CD4-positive, alpha-beta T cell treated with Interleukin-21 for 1 hour (primary cell): ENCODE results near the gene PCDHA8.
"Not testable (repeated sequence)": the region's sequence is repeated elsewhere in the genome, so short reads cannot be mapped to it uniquely, and the experiment has no call there.

Experiments used
- DNase-seq: peaks from one replicate; pipeline ENCODE4 v3.0.0-alpha.2; 2020

The PCDHA8 gene, protein sequence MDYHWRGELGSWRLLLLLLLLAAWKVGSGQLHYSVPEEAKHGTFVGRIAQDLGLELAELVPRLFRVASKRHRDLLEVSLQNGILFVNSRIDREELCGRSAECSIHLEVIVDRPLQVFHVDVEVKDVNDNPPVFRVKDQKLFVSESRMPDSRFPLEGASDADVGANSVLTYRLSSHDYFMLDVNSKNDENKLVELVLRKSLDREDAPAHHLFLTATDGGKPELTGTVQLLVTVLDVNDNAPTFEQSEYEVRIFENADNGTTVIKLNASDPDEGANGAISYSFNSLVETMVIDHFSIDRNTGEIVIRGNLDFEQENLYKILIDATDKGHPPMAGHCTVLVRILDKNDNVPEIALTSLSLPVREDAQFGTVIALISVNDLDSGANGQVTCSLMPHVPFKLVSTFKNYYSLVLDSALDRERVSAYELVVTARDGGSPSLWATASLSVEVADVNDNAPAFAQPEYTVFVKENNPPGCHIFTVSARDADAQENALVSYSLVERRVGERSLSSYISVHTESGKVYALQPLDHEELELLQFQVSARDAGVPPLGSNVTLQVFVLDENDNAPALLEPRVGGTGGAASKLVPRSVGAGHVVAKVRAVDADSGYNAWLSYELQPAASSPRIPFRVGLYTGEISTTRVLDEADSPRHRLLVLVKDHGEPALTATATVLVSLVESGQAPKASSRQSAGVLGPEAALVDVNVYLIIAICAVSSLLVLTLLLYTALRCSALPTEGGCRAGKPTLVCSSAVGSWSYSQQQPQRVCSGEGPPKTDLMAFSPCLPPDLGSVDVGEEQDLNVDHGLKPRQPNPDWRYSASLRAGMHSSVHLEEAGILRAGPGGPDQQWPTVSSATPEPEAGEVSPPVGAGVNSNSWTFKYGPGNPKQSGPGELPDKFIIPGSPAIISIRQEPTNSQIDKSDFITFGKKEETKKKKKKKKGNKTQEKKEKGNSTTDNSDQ

DNA sequence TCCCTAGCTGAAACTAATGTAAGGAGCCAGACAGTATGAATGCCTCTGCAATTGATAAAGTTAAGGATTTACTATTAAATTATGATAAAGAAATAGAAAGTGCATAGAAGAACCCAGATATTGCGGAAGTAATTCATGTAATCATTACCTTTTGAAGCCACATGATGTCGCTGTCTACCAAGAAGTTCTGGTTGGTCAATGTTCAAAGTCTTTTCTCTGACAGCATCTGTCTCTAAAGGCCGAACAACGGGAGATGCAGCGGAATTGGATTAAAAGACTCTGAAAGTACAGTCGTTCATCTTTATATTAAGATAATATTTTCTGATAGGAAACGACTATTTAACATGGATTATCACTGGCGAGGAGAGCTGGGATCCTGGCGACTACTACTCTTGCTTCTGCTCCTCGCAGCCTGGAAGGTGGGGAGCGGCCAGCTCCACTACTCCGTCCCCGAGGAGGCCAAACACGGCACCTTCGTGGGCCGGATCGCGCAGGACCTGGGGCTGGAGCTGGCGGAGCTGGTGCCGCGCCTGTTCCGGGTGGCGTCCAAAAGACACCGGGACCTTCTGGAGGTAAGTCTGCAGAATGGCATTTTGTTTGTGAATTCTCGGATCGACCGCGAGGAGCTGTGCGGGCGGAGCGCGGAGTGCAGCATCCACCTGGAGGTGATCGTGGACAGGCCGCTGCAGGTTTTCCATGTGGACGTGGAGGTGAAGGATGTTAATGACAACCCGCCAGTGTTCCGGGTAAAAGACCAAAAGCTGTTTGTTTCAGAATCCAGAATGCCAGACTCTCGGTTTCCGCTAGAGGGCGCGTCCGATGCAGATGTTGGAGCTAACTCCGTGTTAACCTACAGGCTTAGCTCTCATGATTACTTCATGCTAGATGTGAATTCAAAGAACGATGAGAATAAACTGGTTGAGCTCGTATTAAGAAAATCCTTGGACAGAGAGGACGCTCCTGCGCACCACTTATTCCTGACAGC lies at the start of gene PCDHA8:
TSS of gene PCDHA8 (plus strand) at position 210 of the 985 bp plus-strand sequence. CDS start at position 345, 135 bp downstream.
- DNase-seq, result peak; percentile 7

DNA sequence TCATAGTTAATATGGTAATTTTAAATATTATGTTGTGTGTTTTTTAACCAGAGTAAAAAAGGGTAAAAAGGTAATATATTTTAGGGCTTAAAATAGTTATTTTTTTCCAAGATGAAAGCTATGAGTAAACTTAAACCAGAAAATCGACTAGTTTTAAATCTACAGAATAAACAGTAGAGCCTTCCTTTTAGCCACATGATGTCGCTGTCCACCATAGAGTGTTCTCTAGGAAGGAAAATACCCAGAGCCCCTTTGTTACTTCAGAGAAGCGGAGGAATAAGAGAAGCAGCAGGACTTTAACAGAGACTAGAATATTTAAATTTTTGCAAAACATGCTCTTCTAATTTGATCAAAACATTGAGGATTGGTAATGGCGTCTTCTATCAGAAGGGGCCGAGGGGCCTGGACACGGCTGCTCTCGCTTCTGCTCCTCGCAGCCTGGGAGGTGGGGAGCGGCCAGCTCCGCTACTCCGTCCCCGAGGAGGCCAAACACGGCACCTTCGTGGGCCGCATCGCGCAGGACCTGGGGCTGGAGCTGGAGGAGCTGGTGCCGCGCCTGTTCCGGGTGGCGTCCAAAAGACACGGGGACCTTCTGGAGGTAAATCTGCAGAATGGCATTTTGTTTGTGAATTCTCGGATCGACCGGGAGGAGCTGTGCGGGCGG lies 46.3 kb upstream of the PCDHA8 start, which contains the start of gene PCDHA2:
TSS of gene PCDHA2 (plus strand) at position 258 of the 664 bp plus-strand sequence.
- DNase-seq, result no peak

DNA sequence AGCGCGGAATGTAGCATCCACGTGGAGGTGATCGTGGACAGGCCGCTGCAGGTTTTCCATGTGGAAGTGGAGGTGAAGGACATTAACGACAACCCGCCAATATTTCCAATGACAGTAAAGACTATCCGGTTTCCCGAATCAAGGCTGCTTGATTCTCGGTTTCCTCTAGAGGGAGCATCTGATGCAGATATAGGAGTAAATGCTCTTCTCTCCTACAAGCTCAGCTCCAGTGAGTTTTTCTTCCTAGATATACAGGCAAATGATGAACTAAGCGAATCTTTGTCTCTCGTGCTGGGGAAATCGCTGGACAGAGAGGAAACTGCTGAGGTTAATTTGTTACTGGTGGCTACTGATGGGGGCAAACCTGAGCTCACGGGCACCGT lies 45.7 kb upstream of the PCDHA8 start:
- no peak for DNase-seq

DNA sequence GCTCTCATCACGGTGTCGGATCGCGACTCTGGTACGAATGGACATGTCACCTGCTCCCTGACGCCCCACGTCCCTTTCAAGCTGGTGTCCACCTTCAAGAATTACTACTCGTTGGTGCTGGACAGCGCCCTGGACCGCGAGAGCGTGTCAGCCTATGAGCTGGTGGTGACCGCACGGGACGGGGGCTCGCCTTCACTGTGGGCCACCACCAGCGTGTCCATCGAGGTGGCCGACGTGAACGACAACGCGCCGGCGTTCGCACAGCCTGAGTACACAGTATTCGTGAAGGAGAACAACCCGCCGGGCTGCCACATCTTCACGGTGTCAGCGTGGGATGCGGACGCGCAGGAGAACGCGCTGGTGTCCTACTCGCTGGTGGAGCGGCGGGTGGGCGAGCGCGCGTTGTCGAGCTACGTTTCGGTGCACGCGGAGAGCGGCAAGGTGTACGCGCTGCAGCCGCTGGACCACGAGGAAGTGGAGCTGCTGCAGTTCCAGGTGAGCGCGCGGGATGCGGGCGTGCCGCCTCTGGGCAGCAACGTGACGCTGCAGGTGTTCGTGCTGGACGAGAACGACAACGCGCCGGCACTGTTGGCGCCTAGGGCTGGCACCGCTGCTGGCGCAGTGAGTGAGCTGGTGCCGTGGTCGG lies 44.8 kb upstream of the PCDHA8 start:
- not testable (repeated sequence) for DNase-seq

DNA sequence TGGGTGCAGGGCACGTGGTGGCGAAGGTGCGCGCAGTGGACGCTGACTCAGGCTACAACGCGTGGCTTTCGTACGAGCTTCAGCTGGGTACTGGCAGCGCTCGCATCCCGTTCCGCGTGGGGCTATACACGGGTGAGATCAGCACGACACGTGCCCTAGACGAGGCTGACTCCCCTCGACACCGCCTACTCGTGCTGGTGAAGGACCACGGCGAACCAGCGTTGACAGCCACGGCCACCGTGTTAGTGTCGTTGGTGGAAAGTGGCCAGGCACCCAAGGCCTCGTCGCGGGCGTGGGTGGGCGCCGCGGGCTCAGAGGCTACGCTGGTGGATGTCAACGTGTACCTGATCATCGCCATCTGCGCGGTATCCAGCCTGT lies 44.3 kb upstream of the PCDHA8 start:
- DNase-seq, result no peak

DNA sequence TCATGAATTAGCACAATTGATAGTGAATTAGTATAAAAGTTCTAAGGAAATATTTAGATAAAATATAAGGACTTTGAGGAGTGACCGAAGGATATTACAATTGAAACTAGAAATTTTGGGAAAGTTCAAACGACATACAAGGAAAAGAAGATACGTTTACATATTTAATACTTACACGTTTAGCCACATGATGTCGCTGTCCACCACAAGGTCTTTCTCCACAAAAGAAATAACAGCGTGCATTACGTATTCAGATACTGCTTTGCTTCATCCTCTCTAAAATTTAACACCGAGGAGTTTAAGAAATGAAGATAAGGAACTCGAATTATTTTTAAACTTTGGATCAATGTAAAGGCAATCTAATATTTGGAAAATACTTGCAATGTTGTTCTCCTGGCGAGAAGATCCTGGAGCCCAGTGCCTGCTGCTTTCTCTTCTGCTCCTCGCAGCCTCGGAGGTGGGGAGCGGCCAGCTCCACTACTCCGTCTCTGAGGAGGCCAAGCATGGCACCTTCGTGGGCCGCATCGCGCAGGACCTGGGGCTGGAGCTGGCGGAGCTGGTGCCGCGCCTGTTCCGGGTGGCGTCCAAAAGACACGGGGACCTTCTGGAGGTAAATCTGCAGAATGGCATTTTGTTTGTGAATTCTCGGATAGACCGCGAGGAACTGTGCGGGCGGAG lies 40.0 kb upstream of the PCDHA8 start, which contains the start of gene PCDHA3:
TSS of gene PCDHA3 (plus strand) at position 242 of the 678 bp plus-strand sequence.
- no peak for DNase-seq

DNA sequence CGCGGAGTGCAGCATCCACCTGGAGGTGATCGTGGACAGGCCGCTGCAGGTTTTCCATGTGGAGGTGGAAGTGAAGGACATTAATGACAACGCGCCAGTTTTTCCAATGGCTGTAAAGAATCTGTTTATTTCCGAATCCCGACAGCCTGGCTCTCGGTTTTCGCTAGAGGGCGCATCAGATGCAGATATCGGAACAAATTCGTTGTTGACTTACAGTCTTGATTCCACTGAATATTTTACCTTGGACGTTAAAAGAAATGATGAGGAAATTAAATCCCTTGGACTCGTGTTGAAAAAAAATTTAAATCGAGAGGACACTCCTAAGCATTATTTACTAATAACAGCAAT lies 39.5 kb upstream of the PCDHA8 start:
- no peak for DNase-seq

DNA sequence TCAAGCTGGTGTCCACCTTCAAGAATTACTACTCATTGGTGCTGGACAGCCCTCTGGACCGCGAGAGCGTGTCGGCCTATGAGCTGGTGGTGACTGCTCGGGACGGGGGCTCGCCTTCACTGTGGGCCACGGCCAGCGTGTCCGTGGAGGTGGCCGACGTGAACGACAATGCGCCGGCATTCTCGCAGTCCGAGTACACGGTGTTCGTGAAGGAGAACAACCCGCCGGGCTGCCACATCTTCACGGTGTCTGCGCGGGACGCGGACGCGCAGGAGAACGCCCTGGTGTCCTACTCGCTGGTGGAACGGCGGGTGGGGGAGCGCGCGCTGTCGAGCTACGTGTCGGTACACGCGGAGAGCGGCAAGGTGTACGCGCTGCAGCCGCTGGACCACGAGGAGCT lies 38.6 kb upstream of the PCDHA8 start:
- not testable (repeated sequence) for DNase-seq

- no peak for DNase-seq
These were observed 38.2 kb upstream of the PCDHA8 start for GRCh38 chr5:140802781-140803271.

DNA sequence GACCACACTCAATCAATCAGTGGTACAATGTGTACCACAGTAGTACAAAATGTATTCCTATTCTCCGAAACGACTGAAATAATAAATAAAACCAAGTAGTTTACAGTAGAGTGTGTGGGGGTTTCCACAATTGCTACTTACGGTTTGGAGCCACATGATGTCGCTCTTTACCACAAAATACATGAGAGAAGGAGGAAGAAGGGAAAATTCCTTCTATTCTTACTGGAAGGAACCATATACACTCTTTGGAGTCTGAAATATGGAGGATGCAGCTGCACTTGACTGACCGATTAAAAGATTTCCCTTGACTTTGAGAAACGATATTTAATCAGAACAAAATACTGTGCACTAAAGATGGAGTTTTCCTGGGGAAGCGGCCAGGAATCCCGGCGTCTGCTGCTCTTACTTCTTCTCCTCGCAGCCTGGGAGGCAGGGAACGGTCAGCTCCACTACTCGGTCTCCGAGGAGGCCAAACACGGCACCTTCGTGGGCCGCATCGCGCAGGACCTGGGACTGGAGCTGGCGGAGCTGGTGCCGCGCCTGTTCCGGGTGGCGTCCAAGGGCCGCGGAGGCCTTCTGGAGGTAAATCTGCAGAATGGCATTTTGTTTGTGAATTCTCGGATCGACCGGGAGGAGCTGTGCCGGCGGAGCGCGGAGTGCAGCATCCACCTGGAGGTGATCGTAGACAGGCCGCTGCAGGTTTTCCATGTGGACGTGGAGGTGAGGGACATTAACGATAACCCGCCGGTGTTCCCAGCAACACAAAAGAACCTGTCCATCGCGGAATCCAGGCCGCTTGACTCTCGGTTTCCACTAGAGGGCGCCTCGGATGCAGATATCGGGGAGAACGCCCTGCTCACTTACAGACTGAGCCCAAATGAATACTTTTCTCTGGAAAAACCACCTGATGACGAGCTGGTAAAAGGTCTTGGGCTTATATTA lies 33.9 kb upstream of the PCDHA8 start, which contains the start of gene PCDHA4:
TSS of gene PCDHA4 (plus strand) at position 235 of the 942 bp plus-strand sequence.
- no peak for DNase-seq

DNA sequence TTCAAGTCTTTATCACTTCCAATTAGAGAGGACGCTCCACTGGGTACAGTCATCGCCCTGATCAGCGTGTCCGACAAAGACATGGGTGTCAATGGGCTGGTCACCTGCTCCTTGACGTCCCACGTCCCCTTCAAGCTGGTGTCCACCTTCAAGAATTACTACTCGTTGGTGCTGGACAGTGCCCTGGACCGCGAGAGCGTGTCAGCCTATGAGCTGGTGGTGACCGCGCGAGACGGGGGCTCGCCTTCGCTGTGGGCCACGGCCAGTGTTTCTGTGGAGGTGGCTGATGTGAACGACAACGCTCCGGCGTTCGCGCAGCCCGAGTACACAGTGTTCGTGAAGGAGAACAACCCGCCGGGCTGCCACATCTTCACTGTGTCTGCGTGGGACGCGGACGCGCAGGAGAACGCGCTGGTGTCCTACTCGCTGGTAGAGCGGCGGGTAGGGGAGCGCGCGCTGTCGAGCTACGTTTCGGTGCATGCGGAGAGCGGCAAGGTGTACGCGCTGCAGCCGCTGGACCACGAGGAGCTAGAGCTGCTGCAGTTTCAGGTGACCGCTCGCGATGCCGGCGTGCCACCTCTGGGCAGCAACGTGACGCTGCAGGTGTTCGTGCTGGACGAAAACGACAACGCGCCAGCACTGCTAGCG lies 32.6 kb upstream of the PCDHA8 start:
- not testable (repeated sequence) for DNase-seq

DNA sequence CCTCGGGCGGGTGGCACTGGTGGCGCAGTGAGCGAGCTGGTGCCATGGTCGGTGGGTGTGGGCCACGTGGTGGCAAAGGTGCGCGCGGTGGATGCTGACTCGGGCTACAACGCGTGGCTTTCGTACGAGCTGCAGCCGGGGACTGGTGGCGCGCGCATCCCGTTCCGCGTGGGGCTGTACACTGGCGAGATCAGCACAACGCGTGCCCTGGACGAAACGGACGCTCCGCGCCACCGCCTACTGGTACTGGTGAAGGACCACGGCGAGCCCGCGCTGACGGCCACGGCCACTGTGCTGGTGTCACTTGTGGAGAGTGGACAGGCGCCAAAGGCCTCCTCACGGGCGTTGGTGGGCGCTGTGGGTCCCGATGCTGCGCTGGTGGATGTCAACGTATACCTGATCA lies 32.1 kb upstream of the PCDHA8 start:
- DNase-seq, result no peak

GRCh38 chr5:140821375-140822280 lies 19.4 kb upstream of the PCDHA8 start, which contains the start of gene PCDHA5:
PCDHA5 (plus strand) TSS chr5:140821613.
- DNase-seq, result no peak

- DNase-seq, result no peak
These were observed 18.7 kb upstream of the PCDHA8 start for GRCh38 chr5:140822281-140822629.

DNA sequence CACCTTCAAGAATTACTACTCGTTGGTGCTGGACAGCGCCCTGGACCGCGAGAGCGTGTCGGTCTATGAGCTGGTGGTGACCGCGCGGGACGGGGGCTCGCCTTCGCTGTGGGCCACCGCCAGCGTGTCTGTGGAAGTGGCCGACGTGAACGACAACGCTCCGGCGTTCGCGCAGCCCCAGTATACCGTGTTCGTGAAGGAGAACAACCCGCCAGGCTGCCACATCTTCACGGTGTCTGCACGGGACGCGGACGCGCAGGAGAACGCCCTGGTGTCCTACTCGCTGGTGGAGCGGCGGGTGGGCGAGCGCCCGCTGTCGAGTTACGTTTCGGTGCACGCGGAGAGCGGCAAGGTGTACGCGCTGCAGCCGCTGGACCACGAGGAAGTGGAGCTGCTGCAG lies 18.0 kb upstream of the PCDHA8 start:
- not testable (repeated sequence) for DNase-seq

DNA sequence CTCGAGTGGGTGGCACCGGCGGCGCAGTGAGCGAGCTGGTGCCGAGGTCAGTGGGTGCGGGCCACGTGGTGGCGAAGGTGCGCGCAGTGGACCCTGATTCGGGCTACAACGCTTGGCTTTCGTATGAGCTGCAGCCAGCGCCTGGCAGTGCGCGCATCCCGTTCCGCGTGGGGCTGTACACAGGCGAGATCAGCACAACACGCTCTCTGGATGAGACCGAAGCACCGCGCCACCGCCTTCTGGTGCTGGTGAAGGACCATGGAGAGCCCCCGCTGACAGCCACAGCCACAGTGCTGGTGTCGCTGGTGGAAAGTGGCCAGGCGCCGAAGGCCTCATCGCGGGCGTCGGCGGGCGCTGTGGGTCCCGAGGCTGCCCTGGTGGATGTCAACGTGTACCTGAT lies 17.5 kb upstream of the PCDHA8 start:
- no peak for DNase-seq

- no peak for DNase-seq
These were observed 13.2 kb upstream of the PCDHA8 start, which contains the start of gene PCDHA6 for GRCh38 chr5:140827704-140828361. PCDHA6 (plus strand) TSS chr5:140827960; CDS start chr5:140828092, 132 bp downstream.
